ENCODE data around the gene INTS6. TPM values are rescaled to one million over a fixed set of nuclear protein-coding genes. Genes with fewer than 3 reads are reported as not detected.

The INTS6 gene
- polyA plus RNA-seq, 4 donors = 31.7 to 41.1 (median 36.0) TPM

DNA sequence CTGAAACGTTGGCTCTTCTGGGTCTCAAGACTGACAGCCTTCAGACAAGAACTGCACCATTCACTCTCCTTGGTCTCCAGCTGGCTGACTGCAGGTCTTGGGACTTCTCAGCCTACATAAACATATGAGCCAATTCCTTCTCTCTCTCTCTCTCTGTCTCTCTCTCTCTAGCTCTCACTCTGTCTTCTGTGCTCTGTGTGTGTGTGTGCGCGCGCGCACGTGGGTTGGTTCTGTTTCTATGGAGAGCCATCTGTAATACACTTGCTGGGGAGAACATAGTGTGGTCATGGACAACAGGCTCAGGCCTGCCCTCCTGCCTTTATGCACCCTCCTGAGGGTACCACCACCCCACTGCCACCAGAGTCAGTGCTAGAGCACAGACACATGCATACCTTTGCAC is 127.0 kb downstream of the INTS6 start:
- no peak for DNase-seq (ENCODE audit: low read depth in 4 of 4, low spot score in 3 of 4)

GRCh38 chr13:51324714-51325420 is 128.0 kb downstream of the INTS6 start:
- DNase-seq (ENCODE audit: low read depth in 4 of 4, low spot score in 3 of 4) = no peak

DNA sequence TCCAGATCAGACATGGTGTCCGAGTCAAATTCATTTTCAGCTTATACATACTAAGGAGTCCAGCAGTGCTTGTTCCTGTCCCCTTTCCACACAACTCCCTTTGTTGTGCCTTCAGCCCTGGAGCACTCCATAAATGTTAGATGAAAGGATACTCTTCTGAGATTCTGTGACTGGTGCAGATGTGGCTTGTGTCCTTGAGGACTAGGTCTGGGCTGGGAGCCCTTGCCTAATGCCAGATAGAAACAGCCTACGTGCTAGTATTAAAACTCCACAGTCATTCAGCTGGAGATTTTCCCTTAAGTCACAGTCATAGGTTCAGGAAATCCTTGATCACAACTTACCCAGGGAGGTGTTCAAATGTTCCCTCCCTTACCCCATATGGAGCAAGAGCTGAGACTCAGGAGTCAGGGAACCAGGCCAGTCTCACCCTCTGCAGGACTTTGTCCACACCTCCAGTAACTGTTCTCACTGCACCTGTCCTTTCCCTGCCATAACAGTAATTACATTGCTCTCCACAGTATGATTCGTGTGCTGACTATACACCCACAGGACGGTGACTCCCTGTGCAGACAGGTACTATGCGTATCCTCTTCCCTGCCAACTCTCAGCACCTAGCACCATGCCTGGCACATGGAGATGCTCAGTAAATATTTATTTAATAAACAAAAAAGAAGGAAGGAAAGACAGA is 128.9 kb downstream of the INTS6 start:
- no peak for DNase-seq (ENCODE audit: low read depth in 4 of 4, low spot score in 3 of 4)

- no peak for DNase-seq (ENCODE audit: low read depth in 4 of 4, low spot score in 3 of 4)
Measured at GRCh38 chr13:51322826-51323225, 130.0 kb downstream of the INTS6 start.

- DNase-seq (ENCODE audit: low read depth in 4 of 4, low spot score in 3 of 4) = no peak
Measured at GRCh38 chr13:51321836-51322235, 131.0 kb downstream of the INTS6 start.

DNA sequence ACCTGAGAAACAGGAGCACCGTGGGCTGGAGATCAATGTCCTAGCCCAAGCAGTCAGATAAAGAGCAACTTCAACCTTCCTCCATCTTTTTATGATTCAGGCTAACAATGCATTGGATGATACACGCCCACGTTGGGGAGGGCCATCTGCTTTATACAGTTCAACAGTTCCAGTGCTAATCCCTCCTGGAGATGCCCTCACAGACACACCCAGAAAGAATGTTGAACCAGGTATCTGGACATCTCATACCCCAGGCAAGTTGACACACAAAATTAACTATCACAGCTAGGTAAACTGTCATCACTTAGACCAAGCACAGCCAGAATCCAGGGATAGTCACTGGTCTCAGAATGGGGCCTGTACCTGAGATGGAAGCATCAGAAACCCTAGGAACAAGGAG is 134.0 kb downstream of the INTS6 start:
- no peak for DNase-seq (ENCODE audit: low read depth in 4 of 4, low spot score in 3 of 4)

GRCh38 chr13:51318015-51318414 is 134.8 kb downstream of the INTS6 start:
- no peak for DNase-seq (ENCODE audit: low read depth in 4 of 4, low spot score in 3 of 4)

DNA sequence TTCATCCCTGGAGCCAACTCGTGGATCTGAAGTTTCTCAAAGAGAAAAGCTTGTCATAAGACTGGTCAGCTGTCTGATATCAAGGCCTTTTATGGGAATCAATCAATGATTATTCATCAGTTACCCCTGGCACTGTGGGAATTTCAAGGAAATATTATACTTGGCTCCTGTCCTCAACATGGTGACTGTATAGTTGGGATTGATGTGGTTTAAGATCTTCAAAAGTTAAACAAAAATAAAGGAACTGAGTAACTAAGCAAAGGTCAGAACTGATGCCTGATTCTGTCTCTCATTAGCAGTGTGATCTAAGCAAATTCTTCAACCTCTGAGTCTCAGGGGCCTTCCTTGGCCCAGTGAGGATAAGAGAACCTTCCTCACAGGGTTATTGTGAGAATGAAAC is 135.6 kb downstream of the INTS6 start:
- no peak for DNase-seq (ENCODE audit: low read depth in 4 of 4, low spot score in 3 of 4)

DNA sequence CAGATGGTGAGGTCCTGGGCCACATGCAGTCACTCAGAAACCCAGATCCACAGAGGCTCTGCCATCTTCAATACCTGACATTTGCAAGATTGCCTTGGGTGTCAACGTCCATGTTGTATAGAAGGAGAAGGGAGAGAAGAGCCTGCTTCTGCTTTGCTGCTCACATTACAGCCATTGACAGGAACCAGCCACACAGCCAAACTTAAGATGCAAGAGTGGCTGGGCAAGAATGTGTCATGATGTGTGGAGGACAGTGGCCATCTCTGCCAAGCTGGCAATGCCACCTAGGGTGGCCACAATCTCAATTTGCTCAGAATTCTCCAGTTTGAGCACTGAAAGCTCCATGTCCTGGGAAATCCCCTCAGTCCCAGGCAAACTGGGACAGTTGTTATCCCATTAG is 139.2 kb downstream of the INTS6 start:
- no peak for DNase-seq (ENCODE audit: low read depth in 4 of 4, low spot score in 3 of 4)

GRCh38 chr13:51311957-51312520 is 140.8 kb downstream of the INTS6 start:
- DNase-seq (ENCODE audit: low read depth in 4 of 4, low spot score in 3 of 4) = no peak

Other genes starting within 250 kb of the INTS6 start
- 1 to 10 TPM; 2.5 to 4.7 (median 4.6) TPM for gene FAM124A, start 230.6 kb downstream of the INTS6 start, polyA plus RNA-seq (ENCODE audit: insufficient read length in 4 of 4)
- under 1 TPM in 3 of 4 donors, not detected in 1; 0.17 to 0.79 (median 0.53) TPM for gene SERPINE3, start 113.3 kb downstream of the INTS6 start, polyA plus RNA-seq (ENCODE audit: insufficient read length in 4 of 4)
- 10 to 100 TPM; 12.2 to 18.1 (median 12.8) TPM for gene WDFY2, start 131.4 kb upstream of the INTS6 start, polyA plus RNA-seq (ENCODE audit: insufficient read length in 4 of 4)

Data from left renal pelvis (tissue), 4 donors.